GM19438 (cell line): ENCODE results near the gene NAT9.

ENCODE experiments used
- ATAC-seq: cut with Tn5 transposase; IDR thresholded peaks from one replicate; pipeline ENCODE4 v1.9.1; 2021; ENCODE audit warnings: low read depth; ENCODE audit not compliant: unreplicated experiment

NAT9 gene

GRCh38 chr17:74806334-74806733, 30.2 kb upstream of the NAT9 start:
- ATAC-seq, result no peak

- no peak for ATAC-seq
These were observed 29.4 kb upstream of the NAT9 start for GRCh38 chr17:74805591-74805991.

GRCh38 chr17:74804683-74805082, 28.5 kb upstream of the NAT9 start:
- no peak for ATAC-seq

- no peak for ATAC-seq
These were observed 27.8 kb upstream of the NAT9 start for GRCh38 chr17:74803971-74804370.

GRCh38 chr17:74803388-74803930, 27.3 kb upstream of the NAT9 start:
- ATAC-seq, result no peak

GRCh38 chr17:74801896-74802295, 25.8 kb upstream of the NAT9 start:
- no peak for ATAC-seq

- no peak for ATAC-seq
These were observed 24.4 kb upstream of the NAT9 start for GRCh38 chr17:74800531-74800930.

- ATAC-seq, result no peak
These were observed 23.0 kb upstream of the NAT9 start for GRCh38 chr17:74799097-74799496.

GRCh38 chr17:74798239-74798707, 22.1 kb upstream of the NAT9 start:
- no peak for ATAC-seq

GRCh38 chr17:74797824-74798223, 21.7 kb upstream of the NAT9 start:
- ATAC-seq, result no peak

GRCh38 chr17:74796866-74797265, 20.7 kb upstream of the NAT9 start:
- ATAC-seq, result no peak

- no peak for ATAC-seq
These were observed 20.1 kb upstream of the NAT9 start for GRCh38 chr17:74796211-74796610.

- ATAC-seq, result no peak
These were observed 19.3 kb upstream of the NAT9 start for GRCh38 chr17:74795327-74796020.

GRCh38 chr17:74792586-74793105, 16.5 kb upstream of the NAT9 start:
- no peak for ATAC-seq

- ATAC-seq, result no peak
These were observed 14.3 kb upstream of the NAT9 start for GRCh38 chr17:74790161-74791058.

- no peak for ATAC-seq
These were observed 10.4 kb upstream of the NAT9 start for GRCh38 chr17:74786431-74787055.

GRCh38 chr17:74785981-74786360, 9.8 kb upstream of the NAT9 start:
- ATAC-seq, result no peak

- ATAC-seq, result no peak
These were observed 9.2 kb upstream of the NAT9 start for GRCh38 chr17:74785096-74785980.

GRCh38 chr17:74784125-74784810, 8.1 kb upstream of the NAT9 start:
- ATAC-seq, result no peak
